K562 (cell line): ENCODE measurements around the gene ATF6B. TPM values are rescaled to one million over a fixed set of nuclear protein-coding genes. Genes with fewer than 3 reads are reported as not detected.

Source experiments
- KLF6 ChIP-seq: fragments of 250-450 bp; sonication (Bioruptor Pico); IDR thresholded peaks from 2 replicates; pipeline ENCODE4 v1.4.0; 2020; ENCODE audit warnings: mild to moderate bottlenecking, moderate library complexity, borderline replicate concordance
- REST ChIP-seq, 2 experiments: fragments of 450-650 bp; formaldehyde crosslinking in 1 of 2; IDR thresholded peaks; 2 replicates each; pipeline versions ENCODE4 v1.4.0 to v1.6.1; 2014 to 2020; ENCODE audit warnings: mild to moderate bottlenecking in 2 of 2, borderline replicate concordance in 1 of 2, low read depth in 1 of 2
- ZNF175 ChIP-seq: fragments of 200-800 bp; sonication (Bioruptor generic); IDR thresholded peaks from 2 replicates; pipeline ENCODE4 v1.6.1; 2016; ENCODE audit warnings: low read depth, mild to moderate bottlenecking, missing genetic modification characterization, missing compliant biosample characterization
- ZNF589 ChIP-seq: fragments of 200-800 bp; sonication (Bioruptor generic); IDR thresholded peaks from 2 replicates; pipeline ENCODE4 v1.6.1; 2016; ENCODE audit warnings: low read depth, missing genetic modification characterization, missing compliant biosample characterization
- polyA plus RNA-seq, 8 experiments: library from polyadenylated mRNA; depleted of rRNA in 4 of 8; stranded (reverse) in 5 of 8; unstranded in 3 of 8; fragments of >200 nt; fragmentation: Nextera tagmentation in 2 of 8; fragmentation: Illumina TruSeq in 1 of 8; extraction: Ambion mirVana in 2 of 8; extraction: Trizol in 1 of 8; gene quantifications; 2 replicates each; pipeline versions ENCODE4 v1.2.1 to v1.2.3, GENCODE V29; 2011 to 2014; ENCODE audit warnings: inconsistent platforms in 1 of 8, missing spikeins in 1 of 8
- total RNA-seq, 7 experiments: library from RNA; depleted of rRNA in 6 of 7; stranded (reverse); fragments of >200 nt in 6 of 7; fragmentation: Illumina TruSeq in 2 of 7; extraction: Trizol in 2 of 7; gene quantifications; 2 replicates each; pipeline versions ENCODE4 v1.2.1 to v1.2.3, GENCODE V29; 2011 to 2021; ENCODE audit warnings: low replicate concordance in 1 of 7

The ATF6B gene
- total and polyA plus RNA-seq, 9 of the 15 experiments (the other 6 are each of a cell fraction or from before 2014, with no cell fraction given): 20.7 to 131 (median 31.7) TPM

- TF ChIP-seq KLF6 (no peak), ZNF175 (no peak), REST (IDR thresholded peaks at IDR 0.05; ENCODE audit: borderline replicate concordance) (no peak), REST (CRISPR knock-in tag; IDR thresholded peaks at IDR 0.05; ENCODE audit: low read depth) (no peak), ZNF589 (CRISPR knock-in tag) (no peak)
These were observed 22.2 kb upstream of the ATF6B start (continued) for GRCh38 chr6:32149932-32150870.
